Large intestine (tissue), 3 donors: ENCODE data around the gene TIMM17B. TPM values are rescaled to one million over a fixed set of nuclear protein-coding genes. Genes with fewer than 3 reads are reported as not detected.
"Not testable (repeated sequence)": the region's sequence is repeated elsewhere in the genome, so short reads cannot be mapped to it uniquely, and the experiment has no call there.

ENCODE experiments used
- DNase-seq, 2 donors: peaks; one replicate each; pipeline versions ENCODE4 v3.0.0 to v3.0.0-alpha.2; 2013
- H3K27ac ChIP-seq: one replicate; pipeline ENCODE4 v1.5.1; 2013; ENCODE audit warnings: low read length
- H3K27me3 ChIP-seq: 2 replicates; pipeline ENCODE4 v1.6.1; 2013; ENCODE audit warnings: low read length; ENCODE audit not compliant: control insufficient read depth, insufficient read depth
- H3K36me3 ChIP-seq: 2 replicates; pipeline ENCODE4 v1.6.1; 2013; ENCODE audit warnings: low read length; ENCODE audit not compliant: control insufficient read depth, insufficient read depth
- H3K4me1 ChIP-seq: one replicate; pipeline ENCODE4 v1.6.1; 2013; ENCODE audit warnings: low read length; ENCODE audit not compliant: control insufficient read depth, insufficient read depth
- H3K4me3 ChIP-seq: one replicate; pipeline ENCODE4 v1.5.1; 2013; ENCODE audit warnings: low read length
- H3K9me3 ChIP-seq: one replicate; pipeline ENCODE4 v1.6.1; 2013; ENCODE audit warnings: mild to moderate bottlenecking, low read depth, low read length, moderate library complexity; ENCODE audit not compliant: control insufficient read depth
- WGBS: methylation state at CpG from one replicate; pipeline ENCODE4 v1.1.5; 2013; ENCODE audit warnings: low lambda C conversion rate; ENCODE audit not compliant: insufficient coverage; 5-methylcytosine and 5-hydroxymethylcytosine counted together
- polyA plus RNA-seq: library from polyadenylated mRNA; unstranded; fragments of 120-200 nt; gene quantifications from one replicate; pipeline ENCODE4 v1.2.1, GENCODE V29; 2013

Gene TIMM17B
- polyA plus RNA-seq, 1 donor = 42.3 TPM

- H3K36me3 ChIP-seq = no peaks in the 10 kb centered on the region
- H3K4me1 ChIP-seq = peaks cover 8% of the 10 kb centered on the region
- no peak overlapping the region for H3K4me3 ChIP-seq
- no peaks in the 10 kb centered on the region for H3K9me3 ChIP-seq
- DNase-seq = no peak
- H3K27me3 ChIP-seq = no peaks in the 10 kb centered on the region
- no peak overlapping the region for H3K27ac ChIP-seq
- no CpG with 5 or more reads among the region's 5 CpGs for WGBS
Observed at GRCh38 chrX:48854898-48855297, 42.7 kb downstream of the TIMM17B start.

DNA sequence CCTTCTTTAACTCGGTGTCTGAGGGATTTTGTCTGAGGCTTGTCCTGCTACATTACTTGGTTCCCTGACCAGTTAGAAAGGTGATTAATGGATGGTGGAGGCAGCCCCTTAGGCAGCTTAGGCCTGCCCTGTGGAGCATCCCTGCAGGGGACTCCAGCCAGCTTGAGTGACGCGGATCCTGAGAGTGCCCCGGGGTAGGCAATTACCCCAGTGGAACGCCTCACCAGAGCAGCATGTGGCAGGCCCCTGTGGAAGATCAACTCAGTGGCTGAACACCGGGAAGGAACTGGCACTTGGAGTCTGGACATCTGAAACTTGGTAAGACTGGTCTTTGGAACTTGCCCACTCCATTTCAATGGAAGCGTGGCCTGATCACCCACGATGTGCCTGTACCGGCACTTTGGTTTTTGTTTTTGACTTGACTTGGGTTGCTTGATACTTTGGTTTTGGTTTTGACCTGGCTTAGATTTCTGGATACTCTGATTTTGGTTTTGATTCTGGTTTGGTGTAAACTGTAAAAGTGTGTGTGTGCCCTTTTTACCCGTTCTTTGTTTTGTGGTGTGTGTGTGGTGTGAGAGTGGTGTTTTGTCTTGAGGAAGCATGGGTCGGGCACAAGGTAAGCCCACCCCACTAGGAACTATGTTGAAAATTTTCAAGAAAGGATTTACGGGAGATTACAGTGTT, 43.3 kb downstream of the TIMM17B start:
- not testable (repeated sequence) for H3K9me3 ChIP-seq, H3K36me3 ChIP-seq, H3K4me1 ChIP-seq, H3K27ac ChIP-seq, H3K4me3 ChIP-seq, H3K27me3 ChIP-seq, DNase-seq
- WGBS = no CpG with 5 or more reads among the region's 12 CpGs

GRCh38 chrX:48853494-48853893, 44.1 kb downstream of the TIMM17B start:
- DNase-seq, H3K36me3 ChIP-seq, H3K4me3 ChIP-seq, H3K4me1 ChIP-seq, H3K9me3 ChIP-seq, H3K27ac ChIP-seq, H3K27me3 ChIP-seq: not testable (repeated sequence)

DNA sequence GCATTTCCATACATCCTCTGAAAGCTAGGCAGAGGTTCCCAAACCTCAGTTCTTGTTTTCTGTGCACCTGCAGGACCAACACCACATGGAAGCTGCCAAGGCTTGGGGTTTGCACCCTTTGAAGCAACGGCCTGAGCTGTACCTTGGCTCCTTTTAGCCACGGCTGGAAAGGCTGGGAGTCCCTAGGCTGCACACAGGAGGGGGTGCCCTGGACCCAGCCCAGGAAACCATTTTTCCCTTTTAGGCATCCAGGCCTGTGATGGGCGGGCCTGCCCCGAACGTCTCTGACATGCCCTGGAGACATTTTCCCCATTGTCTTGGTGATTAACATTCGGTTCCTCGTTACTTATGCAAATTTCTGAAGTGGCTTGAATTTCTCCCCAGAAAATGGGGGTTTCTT, 44.7 kb downstream of the TIMM17B start:
- H3K36me3 ChIP-seq = no peaks in the 10 kb centered on the region
- DNase-seq = no peak
- H3K27me3 ChIP-seq = no peaks in the 10 kb centered on the region
- no CpG with 5 or more reads among the region's 7 CpGs for WGBS
- no peaks in the 10 kb centered on the region for H3K9me3 ChIP-seq
- peaks cover 8% of the 10 kb centered on the region for H3K4me1 ChIP-seq
- no peak overlapping the region for H3K27ac ChIP-seq
- no peak overlapping the region for H3K4me3 ChIP-seq

DNA sequence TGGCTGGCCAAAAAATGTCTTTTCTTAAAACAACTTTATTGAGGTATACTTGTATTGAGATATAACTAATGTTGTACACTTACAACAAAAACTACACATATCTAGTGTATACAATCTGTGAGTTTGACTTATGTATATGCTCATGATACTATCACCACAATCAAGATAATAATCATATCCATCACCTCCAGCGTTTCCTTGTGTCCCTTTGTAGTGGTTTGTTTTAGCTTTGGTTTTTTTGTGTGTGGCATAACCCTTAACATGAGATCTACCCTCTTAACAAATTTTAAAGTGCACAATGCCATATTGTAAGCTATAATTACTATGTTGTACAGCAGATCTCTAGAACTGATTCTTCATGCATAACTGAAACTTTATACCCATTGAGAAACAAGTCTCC, 48.7 kb downstream of the TIMM17B start:
- Histone ChIP-seq H3K4me3 (no peak overlapping the region), H3K36me3 (no peaks in the 10 kb centered on the region), H3K27ac (no peak overlapping the region), H3K27me3 (no peaks in the 10 kb centered on the region), H3K9me3 (no peaks in the 10 kb centered on the region), H3K4me1 (peaks cover 5% of the 10 kb centered on the region)
- WGBS = no CpG with 5 or more reads among the region's 1 CpG
- DNase-seq = no peak

Other genes with a start within 250 kb of the TIMM17B start
- gene WAS, start 214.0 kb downstream of the TIMM17B start, polyA plus RNA-seq = 6.3 TPM
- gene SUV39H1, start 201.0 kb downstream of the TIMM17B start, polyA plus RNA-seq = 4.7 TPM
- gene GLOD5, start 136.0 kb downstream of the TIMM17B start, polyA plus RNA-seq = 3.9 TPM
- 0.76 TPM for gene GATA1, start 111.2 kb downstream of the TIMM17B start, polyA plus RNA-seq
- gene HDAC6, start 95.7 kb downstream of the TIMM17B start, polyA plus RNA-seq = 133 TPM
- 0.27 TPM for gene ERAS, start 71.3 kb downstream of the TIMM17B start, polyA plus RNA-seq
- gene PCSK1N, start 62.2 kb downstream of the TIMM17B start, polyA plus RNA-seq = 178 TPM
- 99.9 TPM for gene PQBP1, start 162 bp upstream of the TIMM17B start, polyA plus RNA-seq
- gene SLC35A2, start 13.9 kb upstream of the TIMM17B start, polyA plus RNA-seq = 23.6 TPM
- 11.5 TPM for gene PIM2, start 21.3 kb upstream of the TIMM17B start, polyA plus RNA-seq
- gene OTUD5, start 59.8 kb upstream of the TIMM17B start, polyA plus RNA-seq = 46.9 TPM
- 2.5 TPM for gene KCND1, start 74.1 kb upstream of the TIMM17B start, polyA plus RNA-seq
- gene GRIPAP1, start 104.5 kb upstream of the TIMM17B start, polyA plus RNA-seq = 51.4 TPM
- 33.5 TPM for gene TFE3, start 145.6 kb upstream of the TIMM17B start, polyA plus RNA-seq
- gene CCDC120, start 161.2 kb upstream of the TIMM17B start, polyA plus RNA-seq = 27.3 TPM
- 14.0 TPM for gene PRAF2, start 176.2 kb upstream of the TIMM17B start, polyA plus RNA-seq
- 46.6 TPM for gene WDR45, start 182.1 kb upstream of the TIMM17B start, polyA plus RNA-seq
- 18.9 TPM for gene GPKOW, start 226.0 kb upstream of the TIMM17B start, polyA plus RNA-seq